HepG2 (cell line): ENCODE results near the gene PNRC1. TPM values are rescaled to one million over a fixed set of nuclear protein-coding genes. Genes with fewer than 3 reads are reported as not detected.

Source experiments
- ATAC-seq: fragments of 200-7000 bp; cut with Tn5 transposase; 3 replicates; pipeline ENCODE4 v1.9.1; 2020; ENCODE audit warnings: mild to moderate bottlenecking, moderate library complexity
- BruUV-seq: library from RNA; stranded (reverse); fragments of 400-500 nt; replicated peaks from 2 replicates; lab custom pipeline; 2021; lab: Mats Ljungman, UMichigan
- CTCF ChIA-PET: fragments of 300-600 bp; formaldehyde crosslinking; extraction: SDS; loops from one replicate; lab custom pipeline; 2021; ENCODE audit warnings: low total read pairs, inconsistent platforms, low intra/inter-chr PET ratio; lab: Yijun Ruan, JAX
- POLR2A ChIA-PET: fragments of 350-600 bp; sonication (Branson Sonifier 250); formaldehyde crosslinking; loops from one replicate; lab custom pipeline; 2020; ENCODE audit warnings: antibody characterized with exemption, inconsistent platforms; lab: Yijun Ruan, JAX
- DNase-seq: peaks from one replicate; pipeline ENCODE4 v3.0.0-alpha.2; 2015; ENCODE audit warnings: low spot score
- FAIRE-seq: peaks from 3 replicates; lab custom pipeline; 2011; peaks lifted over from hg19 to GRCh38; lab: Jason Lieb, UNC
- H2AFZ ChIP-seq: one replicate; pipeline ENCODE4 v1.6.1; 2011; ENCODE audit warnings: low read length, inconsistent platforms
- H3K27ac ChIP-seq: fragments of 300-600 bp; 3 replicates; pipeline ENCODE4 v1.8.0; 2011; ENCODE audit warnings: mixed run types, mild to moderate bottlenecking, mixed read lengths, low read length, inconsistent platforms; ENCODE audit not compliant: insufficient read depth; ENCODE audit errors: extremely low read length
- H3K27me3 ChIP-seq, 2 experiments: fragments of 200-600 bp in 1 of 2; 2 replicates in 1 of 2; 3 replicates in 1 of 2; pipeline versions ENCODE4 v1.6.0 to v1.8.0; 2011; ENCODE audit warnings: low read length in 2 of 2, mild to moderate bottlenecking in 2 of 2, moderate library complexity in 2 of 2, inconsistent platforms in 1 of 2; ENCODE audit not compliant: insufficient read depth in 2 of 2, control insufficient read depth in 1 of 2
- H3K36me3 ChIP-seq, 2 experiments: fragments of 200-600 bp in 1 of 2; replicated peaks in 1 of 2; 2 replicates in 1 of 2; 3 replicates in 1 of 2; pipeline versions ENCODE4 v1.5.1 to v1.8.0; 2011; ENCODE audit warnings: low read length in 2 of 2, inconsistent platforms in 1 of 2; ENCODE audit not compliant: insufficient read depth in 2 of 2, control insufficient read depth in 1 of 2
- H3K4me1 ChIP-seq: 2 replicates; pipeline ENCODE4 v1.5.1; 2012; ENCODE audit warnings: low read length, inconsistent platforms; ENCODE audit not compliant: insufficient read depth
- H3K4me2 ChIP-seq: 2 replicates; pipeline ENCODE4 v1.6.0; 2011; ENCODE audit warnings: low read depth, low read length, inconsistent platforms
- H3K4me3 ChIP-seq, 3 experiments: fragments of 200-600 bp in 1 of 3; sonication (generic), shearing (Covaris generic) in 1 of 3; replicated peaks in 1 of 3; 2 replicates each; pipeline ENCODE4 v1.5.1; 2011 to 2016; ENCODE audit warnings: low read length in 3 of 3, inconsistent platforms in 2 of 3, low read depth in 2 of 3, mild to moderate bottlenecking in 2 of 3, control low read depth in 1 of 3, mixed read lengths in 1 of 3; ENCODE audit not compliant: insufficient read depth in 1 of 3
- H3K79me2 ChIP-seq: one replicate; pipeline ENCODE4 v1.6.1; 2011; ENCODE audit warnings: low read length, inconsistent platforms; ENCODE audit not compliant: insufficient read depth
- H3K9ac ChIP-seq: 2 replicates; pipeline ENCODE4 v1.6.0; 2011; ENCODE audit warnings: mild to moderate bottlenecking, low read depth, low read length, inconsistent platforms; ENCODE audit not compliant: insufficient read depth
- H3K9me3 ChIP-seq: 2 replicates; pipeline ENCODE4 v1.5.1; 2012; ENCODE audit warnings: mild to moderate bottlenecking, low read length
- H4K20me1 ChIP-seq: 2 replicates; pipeline ENCODE4 v1.6.0; 2011; ENCODE audit warnings: inconsistent platforms, mild to moderate bottlenecking, low read length, moderate library complexity; ENCODE audit not compliant: insufficient read depth
- MZF1 ChIP-seq: sonication (generic); formaldehyde crosslinking; IDR thresholded peaks from 2 replicates; pipeline ENCODE4 v1.8.1; 2023; ENCODE audit warnings: mild to moderate bottlenecking, missing genetic modification reagents, borderline replicate concordance
- NPAS2 ChIP-seq: sonication (generic); formaldehyde crosslinking; IDR thresholded peaks from 2 replicates; pipeline ENCODE4 v1.8.0; 2022; ENCODE audit warnings: mild to moderate bottlenecking, missing genetic modification reagents, borderline replicate concordance
- PAWR ChIP-seq: sonication (generic); formaldehyde crosslinking; IDR thresholded peaks from 2 replicates; pipeline ENCODE4 v1.4.0; 2020; ENCODE audit warnings: missing genetic modification reagents, mild to moderate bottlenecking, borderline replicate concordance
- ZBTB21 ChIP-seq: sonication (generic); formaldehyde crosslinking; IDR thresholded peaks from 2 replicates; pipeline ENCODE4 v1.4.0; 2020; ENCODE audit warnings: missing genetic modification reagents
- ZNF431 ChIP-seq: sonication (generic); formaldehyde crosslinking; IDR thresholded peaks from 2 replicates; pipeline ENCODE4 v1.9.0; 2022; ENCODE audit warnings: missing genetic modification reagents, low read depth, mild to moderate bottlenecking, borderline replicate concordance
- ZNF468 ChIP-seq: sonication (generic); formaldehyde crosslinking; IDR thresholded peaks from 2 replicates; pipeline ENCODE4 v1.8.0; 2022; ENCODE audit warnings: mild to moderate bottlenecking, moderate library complexity, missing genetic modification reagents
- ZNF563 ChIP-seq: sonication (generic); formaldehyde crosslinking; IDR thresholded peaks from 2 replicates; pipeline ENCODE4 v1.8.0; 2022; ENCODE audit warnings: mild to moderate bottlenecking, moderate library complexity, missing genetic modification reagents
- ZNF737 ChIP-seq: sonication (generic); formaldehyde crosslinking; IDR thresholded peaks from 2 replicates; pipeline ENCODE4 v1.5.0; 2020; ENCODE audit warnings: missing genetic modification reagents, mild to moderate bottlenecking, borderline replicate concordance
- WGBS: methylation state at CpG from one replicate; pipeline ENCODE4 v1.1.6; 2017; ENCODE audit warnings: low lambda C conversion rate; 5-methylcytosine and 5-hydroxymethylcytosine counted together
- in situ Hi-C: cut with HindIII; loops from 2 replicates; pipeline ENCODE4 v1.10.0; 2017; ENCODE audit warnings: low pct_unique_long_range_greater_than_20kb; ENCODE audit not compliant: extremely low pct_ligation_motif_present
- intact Hi-C: fragments of 100-400 bp; cut with micrococcal nuclease; formaldehyde crosslinking; loops from one replicate; pipeline ENCODE4 v1.10.0; 2022; ENCODE audit not compliant: unreplicated experiment
- polyA plus RNA-seq, 8 experiments: library from polyadenylated mRNA; depleted of rRNA in 3 of 8; stranded (reverse) in 7 of 8; unstranded in 1 of 8; fragments of >200 nt; fragmentation: Illumina TruSeq in 4 of 8; extraction: Trizol in 4 of 8; gene quantifications; 2 replicates each; pipeline versions ENCODE4 v1.2.1 to v1.2.3, GENCODE V29; 2011 to 2016; ENCODE audit warnings: low read depth in 4 of 8, missing spikeins in 1 of 8, mixed read lengths in 1 of 8; ENCODE audit not compliant: insufficient read depth in 1 of 8
- total RNA-seq, 5 experiments: library from RNA; depleted of rRNA; stranded (reverse); fragments of >200 nt; fragmentation: Illumina TruSeq; extraction: Trizol; gene quantifications; 2 replicates each; pipeline ENCODE4 v1.2.3, GENCODE V29; 2016; ENCODE audit warnings: low read depth in 1 of 5
- TF ChIP-seq, protein P1 (sequence below): sonication (generic); formaldehyde crosslinking; IDR thresholded peaks from 2 replicates; pipeline ENCODE4 v1.4.0; 2020; ENCODE audit warnings: missing genetic modification reagents, borderline replicate concordance
- TF ChIP-seq, protein P2 (sequence below): sonication (generic); formaldehyde crosslinking; conservative IDR thresholded peaks from 2 replicates; pipeline ENCODE4 v1.4.0; 2020; ENCODE audit warnings: mild to moderate bottlenecking, missing genetic modification reagents, moderate library complexity
- TF ChIP-seq, protein P3 (sequence below): sonication (generic); formaldehyde crosslinking; IDR thresholded peaks from 2 replicates; pipeline ENCODE4 v1.9.0; 2021; ENCODE audit warnings: missing genetic modification reagents, borderline replicate concordance

PNRC1 gene
- total and polyA plus RNA-seq, 2 of the 13 experiments (the other 11 are each of a cell fraction or from before 2014, with no cell fraction given), result 17.6 to 36.0 TPM

DNA sequence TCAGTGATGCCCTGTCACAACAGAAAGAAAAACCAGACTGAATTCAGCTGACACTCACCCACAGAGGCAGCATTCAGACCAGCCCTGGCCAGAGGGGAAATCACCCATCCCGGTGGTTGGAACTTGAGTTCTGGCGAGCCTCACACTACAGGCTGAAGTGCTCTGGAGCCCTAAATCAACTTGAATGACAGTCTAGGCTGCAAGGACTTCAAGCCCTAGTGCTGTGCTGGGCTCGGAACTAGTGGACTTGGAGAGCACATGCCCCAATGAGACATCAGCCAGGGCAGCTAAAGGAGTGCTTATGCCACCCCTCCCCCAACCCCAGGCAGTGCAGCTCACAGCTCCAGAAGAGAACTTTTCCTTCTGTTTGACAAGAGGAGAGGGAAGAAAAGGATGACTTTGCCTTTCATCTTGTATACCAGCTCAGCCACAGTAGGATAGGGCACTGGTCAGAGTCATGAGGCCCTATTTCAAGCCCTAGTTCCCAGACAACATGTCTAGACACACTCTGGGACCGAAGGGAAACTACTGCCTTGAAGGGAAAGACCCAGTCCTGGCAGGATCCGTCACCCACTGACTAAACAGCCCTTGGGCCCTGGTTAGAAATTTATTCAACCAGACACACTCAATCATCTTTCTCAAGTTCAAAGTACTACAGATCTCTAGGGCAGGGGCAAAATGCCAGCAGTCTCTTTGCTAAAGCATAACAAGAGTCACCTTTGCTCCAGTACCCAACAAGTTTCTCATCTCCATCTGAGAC, 43.2 kb upstream of the PNRC1 start:
- FAIRE-seq, result no peak
- ATAC-seq, result no peak
- Histone ChIP-seq H3K27ac (no peak overlapping the region), H4K20me1 (no peaks in the 10 kb centered on the region), H3K4me1 (peaks cover 35% of the 10 kb centered on the region), H2AFZ (no peak overlapping the region), H3K27me3 (no peaks in the 10 kb centered on the region; a peak in 1 of 5 replicates), H3K4me3 (no peak overlapping the region), H3K79me2 (no peaks in the 10 kb centered on the region), H3K36me3 (no peaks in the 10 kb centered on the region), H3K9me3 (peaks cover 10% of the 10 kb centered on the region; the same call in 1 of the 2 replicates), H3K4me2 (peak overlapping the region; percentile 36), H3K9ac (no peak overlapping the region)
- POLR2A ChIA-PET, result interaction anchor here (3.0 to 3.4 kb wide), 2 partner anchors 10 to 43 kb away, joined by 9 to 35 read pairs; partner anchors contain the start of gene PNRC1
- CTCF ChIA-PET, result no interaction called here
- intact Hi-C loops, result loop anchor here (5.0 kb wide), 1 partner anchor 35 kb away; no protein-coding TSS in a partner anchor
- in situ Hi-C loops, result no loop called here
- 10% methylated on average over 2 of the region's 5 CpGs for WGBS
- BruUV-seq, result no TSS peak
- TF ChIP-seq NPAS2 (CRISPR knock-in tag), result no peak
- no peak for TF ChIP-seq ZBTB21 (CRISPR knock-in tag)
- no peak for TF ChIP-seq PAWR (CRISPR knock-in tag)
- no peak for TF ChIP-seq ZNF468 (CRISPR knock-in tag)
- TF ChIP-seq MZF1 (CRISPR knock-in tag), result no peak
- TF ChIP-seq ZNF737 (CRISPR knock-in tag), result no peak
- TF ChIP-seq ZNF563 (CRISPR knock-in tag), result peak; percentile 67; the same call in 1 of the 2 replicates
- TF ChIP-seq, protein P1, sequence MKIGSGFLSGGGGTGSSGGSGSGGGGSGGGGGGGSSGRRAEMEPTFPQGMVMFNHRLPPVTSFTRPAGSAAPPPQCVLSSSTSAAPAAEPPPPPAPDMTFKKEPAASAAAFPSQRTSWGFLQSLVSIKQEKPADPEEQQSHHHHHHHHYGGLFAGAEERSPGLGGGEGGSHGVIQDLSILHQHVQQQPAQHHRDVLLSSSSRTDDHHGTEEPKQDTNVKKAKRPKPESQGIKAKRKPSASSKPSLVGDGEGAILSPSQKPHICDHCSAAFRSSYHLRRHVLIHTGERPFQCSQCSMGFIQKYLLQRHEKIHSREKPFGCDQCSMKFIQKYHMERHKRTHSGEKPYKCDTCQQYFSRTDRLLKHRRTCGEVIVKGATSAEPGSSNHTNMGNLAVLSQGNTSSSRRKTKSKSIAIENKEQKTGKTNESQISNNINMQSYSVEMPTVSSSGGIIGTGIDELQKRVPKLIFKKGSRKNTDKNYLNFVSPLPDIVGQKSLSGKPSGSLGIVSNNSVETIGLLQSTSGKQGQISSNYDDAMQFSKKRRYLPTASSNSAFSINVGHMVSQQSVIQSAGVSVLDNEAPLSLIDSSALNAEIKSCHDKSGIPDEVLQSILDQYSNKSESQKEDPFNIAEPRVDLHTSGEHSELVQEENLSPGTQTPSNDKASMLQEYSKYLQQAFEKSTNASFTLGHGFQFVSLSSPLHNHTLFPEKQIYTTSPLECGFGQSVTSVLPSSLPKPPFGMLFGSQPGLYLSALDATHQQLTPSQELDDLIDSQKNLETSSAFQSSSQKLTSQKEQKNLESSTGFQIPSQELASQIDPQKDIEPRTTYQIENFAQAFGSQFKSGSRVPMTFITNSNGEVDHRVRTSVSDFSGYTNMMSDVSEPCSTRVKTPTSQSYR (CRISPR knock-in tag), result peak; percentile 80
- TF ChIP-seq ZNF431, result no peak
- TF ChIP-seq, protein P2, sequence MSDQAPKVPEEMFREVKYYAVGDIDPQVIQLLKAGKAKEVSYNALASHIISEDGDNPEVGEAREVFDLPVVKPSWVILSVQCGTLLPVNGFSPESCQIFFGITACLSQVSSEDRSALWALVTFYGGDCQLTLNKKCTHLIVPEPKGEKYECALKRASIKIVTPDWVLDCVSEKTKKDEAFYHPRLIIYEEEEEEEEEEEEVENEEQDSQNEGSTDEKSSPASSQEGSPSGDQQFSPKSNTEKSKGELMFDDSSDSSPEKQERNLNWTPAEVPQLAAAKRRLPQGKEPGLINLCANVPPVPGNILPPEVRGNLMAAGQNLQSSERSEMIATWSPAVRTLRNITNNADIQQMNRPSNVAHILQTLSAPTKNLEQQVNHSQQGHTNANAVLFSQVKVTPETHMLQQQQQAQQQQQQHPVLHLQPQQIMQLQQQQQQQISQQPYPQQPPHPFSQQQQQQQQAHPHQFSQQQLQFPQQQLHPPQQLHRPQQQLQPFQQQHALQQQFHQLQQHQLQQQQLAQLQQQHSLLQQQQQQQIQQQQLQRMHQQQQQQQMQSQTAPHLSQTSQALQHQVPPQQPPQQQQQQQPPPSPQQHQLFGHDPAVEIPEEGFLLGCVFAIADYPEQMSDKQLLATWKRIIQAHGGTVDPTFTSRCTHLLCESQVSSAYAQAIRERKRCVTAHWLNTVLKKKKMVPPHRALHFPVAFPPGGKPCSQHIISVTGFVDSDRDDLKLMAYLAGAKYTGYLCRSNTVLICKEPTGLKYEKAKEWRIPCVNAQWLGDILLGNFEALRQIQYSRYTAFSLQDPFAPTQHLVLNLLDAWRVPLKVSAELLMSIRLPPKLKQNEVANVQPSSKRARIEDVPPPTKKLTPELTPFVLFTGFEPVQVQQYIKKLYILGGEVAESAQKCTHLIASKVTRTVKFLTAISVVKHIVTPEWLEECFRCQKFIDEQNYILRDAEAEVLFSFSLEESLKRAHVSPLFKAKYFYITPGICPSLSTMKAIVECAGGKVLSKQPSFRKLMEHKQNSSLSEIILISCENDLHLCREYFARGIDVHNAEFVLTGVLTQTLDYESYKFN (CRISPR knock-in tag), result no peak
- TF ChIP-seq, protein P3, sequence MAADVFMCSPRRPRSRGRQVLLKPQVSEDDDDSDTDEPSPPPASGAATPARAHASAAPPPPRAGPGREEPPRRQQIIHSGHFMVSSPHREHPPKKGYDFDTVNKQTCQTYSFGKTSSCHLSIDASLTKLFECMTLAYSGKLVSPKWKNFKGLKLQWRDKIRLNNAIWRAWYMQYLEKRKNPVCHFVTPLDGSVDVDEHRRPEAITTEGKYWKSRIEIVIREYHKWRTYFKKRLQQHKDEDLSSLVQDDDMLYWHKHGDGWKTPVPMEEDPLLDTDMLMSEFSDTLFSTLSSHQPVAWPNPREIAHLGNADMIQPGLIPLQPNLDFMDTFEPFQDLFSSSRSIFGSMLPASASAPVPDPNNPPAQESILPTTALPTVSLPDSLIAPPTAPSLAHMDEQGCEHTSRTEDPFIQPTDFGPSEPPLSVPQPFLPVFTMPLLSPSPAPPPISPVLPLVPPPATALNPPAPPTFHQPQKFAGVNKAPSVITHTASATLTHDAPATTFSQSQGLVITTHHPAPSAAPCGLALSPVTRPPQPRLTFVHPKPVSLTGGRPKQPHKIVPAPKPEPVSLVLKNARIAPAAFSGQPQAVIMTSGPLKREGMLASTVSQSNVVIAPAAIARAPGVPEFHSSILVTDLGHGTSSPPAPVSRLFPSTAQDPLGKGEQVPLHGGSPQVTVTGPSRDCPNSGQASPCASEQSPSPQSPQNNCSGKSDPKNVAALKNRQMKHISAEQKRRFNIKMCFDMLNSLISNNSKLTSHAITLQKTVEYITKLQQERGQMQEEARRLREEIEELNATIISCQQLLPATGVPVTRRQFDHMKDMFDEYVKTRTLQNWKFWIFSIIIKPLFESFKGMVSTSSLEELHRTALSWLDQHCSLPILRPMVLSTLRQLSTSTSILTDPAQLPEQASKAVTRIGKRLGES (CRISPR knock-in tag), result no peak
- DNase-seq, result no peak
